Measurements from ENCODE around the gene PPP2R2C.

The PPP2R2C gene

DNA sequence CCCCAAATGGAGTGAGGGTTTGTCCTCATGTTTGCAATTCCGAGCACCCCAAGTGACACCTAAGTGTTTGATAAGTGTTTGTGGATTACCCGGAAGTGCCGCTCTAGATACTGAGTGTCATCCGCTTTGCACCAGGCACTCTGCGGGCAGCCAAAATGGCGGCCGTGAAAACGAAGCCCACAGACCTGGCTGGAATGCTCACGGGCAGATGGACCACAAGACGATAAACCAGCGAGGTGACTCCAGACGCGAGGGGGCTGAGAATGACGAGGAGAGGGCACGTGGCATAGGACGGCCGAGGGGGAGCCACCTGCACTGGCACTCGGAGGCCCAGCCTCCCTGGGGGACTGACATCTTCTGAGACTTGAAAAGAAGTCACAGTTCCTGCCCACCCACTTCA lies 51.0 kb downstream of the PPP2R2C start:
- H3K4me3 ChIP-seq (ENCODE audit: low read depth, low read length), result no peak overlapping the region
- TF ChIP-seq, protein P1, sequence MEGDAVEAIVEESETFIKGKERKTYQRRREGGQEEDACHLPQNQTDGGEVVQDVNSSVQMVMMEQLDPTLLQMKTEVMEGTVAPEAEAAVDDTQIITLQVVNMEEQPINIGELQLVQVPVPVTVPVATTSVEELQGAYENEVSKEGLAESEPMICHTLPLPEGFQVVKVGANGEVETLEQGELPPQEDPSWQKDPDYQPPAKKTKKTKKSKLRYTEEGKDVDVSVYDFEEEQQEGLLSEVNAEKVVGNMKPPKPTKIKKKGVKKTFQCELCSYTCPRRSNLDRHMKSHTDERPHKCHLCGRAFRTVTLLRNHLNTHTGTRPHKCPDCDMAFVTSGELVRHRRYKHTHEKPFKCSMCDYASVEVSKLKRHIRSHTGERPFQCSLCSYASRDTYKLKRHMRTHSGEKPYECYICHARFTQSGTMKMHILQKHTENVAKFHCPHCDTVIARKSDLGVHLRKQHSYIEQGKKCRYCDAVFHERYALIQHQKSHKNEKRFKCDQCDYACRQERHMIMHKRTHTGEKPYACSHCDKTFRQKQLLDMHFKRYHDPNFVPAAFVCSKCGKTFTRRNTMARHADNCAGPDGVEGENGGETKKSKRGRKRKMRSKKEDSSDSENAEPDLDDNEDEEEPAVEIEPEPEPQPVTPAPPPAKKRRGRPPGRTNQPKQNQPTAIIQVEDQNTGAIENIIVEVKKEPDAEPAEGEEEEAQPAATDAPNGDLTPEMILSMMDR (IDR thresholded peaks at IDR 0.05; ENCODE audit: low read depth, low read length, missing control alignments), result no peak
- DNase-seq (ENCODE audit: low read depth), result no peak

DNA sequence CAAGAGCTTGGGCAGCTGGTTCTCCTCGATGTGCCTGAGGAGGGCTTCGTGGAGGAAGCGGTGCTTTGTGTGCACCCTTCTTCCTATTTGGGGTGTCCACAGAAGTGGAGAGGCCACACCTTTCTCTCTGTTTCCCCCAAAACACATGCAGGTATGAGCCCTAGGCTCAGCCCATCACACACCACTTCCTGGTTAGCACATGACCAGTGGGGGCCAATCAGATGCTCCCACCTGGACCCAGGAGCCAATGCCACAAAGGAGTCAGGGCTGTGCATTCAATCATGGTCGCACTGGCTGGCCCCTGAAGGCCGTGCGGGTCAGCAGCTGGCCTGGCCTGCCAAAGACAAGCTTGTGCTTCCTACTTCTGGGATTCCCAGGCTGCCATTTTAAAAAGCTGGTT lies 51.4 kb downstream of the PPP2R2C start:
- no peak overlapping the region for H3K4me3 ChIP-seq (ENCODE audit: low read depth, low read length)
- DNase-seq (ENCODE audit: low read depth), result no peak
- TF ChIP-seq, protein P1 (IDR thresholded peaks at IDR 0.05; ENCODE audit: low read depth, low read length, missing control alignments), result no peak

DNA sequence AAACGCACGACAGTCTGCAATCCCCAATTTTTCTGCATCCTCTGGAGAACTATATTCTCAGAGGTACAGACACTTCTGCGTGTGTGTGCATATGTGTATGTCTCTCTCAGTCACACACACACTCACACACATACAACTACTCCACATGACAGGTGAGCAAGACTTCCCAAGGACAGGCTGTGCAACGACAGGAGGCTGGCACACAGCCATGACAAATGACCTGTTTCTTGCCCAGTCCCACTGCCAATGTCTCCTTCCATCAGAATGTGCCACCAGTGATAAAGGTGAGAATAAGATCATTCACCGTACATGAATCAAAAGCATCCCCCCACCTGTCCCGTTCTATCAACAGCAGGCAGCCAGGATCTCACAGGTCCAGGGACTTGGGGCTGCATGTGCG lies 52.4 kb downstream of the PPP2R2C start:
- no peak for DNase-seq (ENCODE audit: low read depth)
- TF ChIP-seq, protein P1 (IDR thresholded peaks at IDR 0.05; ENCODE audit: low read depth, low read length, missing control alignments), result no peak
- no peak overlapping the region for H3K4me3 ChIP-seq (ENCODE audit: low read depth, low read length)

DNA sequence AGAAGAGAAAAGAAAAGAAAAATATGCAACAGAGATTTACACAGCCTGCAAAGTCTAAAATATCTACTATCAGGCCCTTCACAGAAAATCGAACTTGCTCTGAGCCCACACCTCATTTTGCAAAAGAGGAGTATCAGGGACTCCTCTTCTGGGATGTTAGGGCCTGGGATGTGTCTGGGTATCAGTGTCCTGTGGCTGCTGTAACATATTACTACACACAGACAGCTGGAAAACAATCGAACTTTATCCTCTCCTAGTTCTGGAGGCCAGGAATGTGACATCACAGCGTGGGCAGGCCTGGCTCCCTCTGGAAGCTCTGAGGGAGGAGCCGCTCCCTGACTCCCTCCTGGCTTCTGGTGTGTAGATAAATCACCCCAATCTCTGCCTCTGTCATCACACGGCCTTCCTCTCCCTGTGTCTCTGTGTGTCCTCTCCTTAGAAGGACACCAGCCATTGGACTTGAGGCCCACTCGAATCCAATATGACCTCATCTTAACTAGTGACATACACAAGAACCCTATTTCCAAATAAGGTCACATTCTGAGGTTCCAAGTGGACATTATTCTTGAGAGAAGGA lies 52.9 kb downstream of the PPP2R2C start:
- TF ChIP-seq, protein P1 (IDR thresholded peaks at IDR 0.05; ENCODE audit: low read depth, low read length, missing control alignments), result no peak
- DNase-seq (ENCODE audit: low read depth), result no peak
- H3K4me3 ChIP-seq (ENCODE audit: low read depth, low read length), result no peak overlapping the region

DNA sequence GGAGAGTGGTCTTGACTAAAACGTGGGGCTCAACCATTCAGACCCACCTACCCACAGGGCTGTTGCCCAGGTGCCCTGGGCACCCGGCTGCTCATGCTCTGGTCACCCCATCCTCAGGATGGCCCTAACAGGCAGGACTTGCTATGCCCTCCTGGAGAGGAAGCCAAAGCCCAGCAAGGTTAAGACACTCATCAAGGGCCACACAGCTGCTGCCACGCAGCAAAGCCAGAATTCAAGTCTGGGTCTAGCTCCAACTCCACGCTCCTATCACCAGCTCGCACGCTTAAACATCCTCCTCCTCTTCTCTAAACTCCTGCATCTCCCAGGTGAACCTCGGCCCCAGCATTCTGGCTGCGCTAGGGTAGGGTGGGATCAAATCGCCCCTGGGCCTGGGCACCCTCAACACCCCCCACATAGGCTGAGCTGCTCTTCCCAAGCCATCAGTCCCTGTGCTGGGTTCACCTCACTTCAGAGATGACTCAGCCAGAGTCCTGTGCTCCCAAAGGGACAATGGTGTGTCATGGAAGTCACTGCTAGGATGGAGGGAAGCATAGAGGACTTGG lies 54.1 kb downstream of the PPP2R2C start:
- no peak overlapping the region for H3K4me3 ChIP-seq (ENCODE audit: low read depth, low read length)
- TF ChIP-seq, protein P1 (IDR thresholded peaks at IDR 0.05; ENCODE audit: low read depth, low read length, missing control alignments), result no peak
- DNase-seq (ENCODE audit: low read depth), result no peak

DNA sequence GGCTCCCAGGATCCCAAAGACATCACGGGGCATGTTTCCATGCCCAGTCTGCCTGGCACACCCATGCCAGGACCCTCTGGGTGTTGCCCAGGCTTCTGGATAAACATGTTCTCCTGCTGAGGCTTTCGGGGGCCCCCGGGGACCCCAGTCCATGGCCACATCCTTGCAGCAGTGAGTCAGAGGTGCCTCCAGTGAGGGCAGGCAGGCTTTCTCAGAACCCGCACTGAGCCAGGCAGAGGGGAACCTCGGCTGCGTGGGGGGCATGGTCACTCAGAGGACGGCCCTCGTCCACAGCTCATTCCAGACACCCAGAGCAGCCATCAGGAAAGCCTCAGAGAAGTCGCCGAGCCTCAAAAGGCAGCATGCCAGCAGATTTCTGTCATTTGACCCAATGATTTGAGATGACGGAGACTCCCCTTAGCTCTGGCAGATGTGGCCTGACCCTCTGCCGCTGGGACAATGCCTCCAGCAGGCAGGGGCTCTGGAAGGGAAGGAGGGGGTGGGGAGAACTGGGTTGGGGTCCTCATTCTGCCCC lies 54.8 kb downstream of the PPP2R2C start:
- TF ChIP-seq, protein P1 (IDR thresholded peaks at IDR 0.05; ENCODE audit: low read depth, low read length, missing control alignments), result no peak
- DNase-seq (ENCODE audit: low read depth), result no peak
- no peak overlapping the region for H3K4me3 ChIP-seq (ENCODE audit: low read depth, low read length)
